ENCODE data around the gene DMRTB1. TPM values are rescaled to one million over a fixed set of nuclear protein-coding genes. Genes with fewer than 3 reads are reported as not detected.

The DMRTB1 gene
- total and polyA plus RNA-seq, 2 of the 8 experiments (the other 6 are each of a cell fraction or from before 2014, with no cell fraction given): 0.06 to 0.35 TPM

DNA sequence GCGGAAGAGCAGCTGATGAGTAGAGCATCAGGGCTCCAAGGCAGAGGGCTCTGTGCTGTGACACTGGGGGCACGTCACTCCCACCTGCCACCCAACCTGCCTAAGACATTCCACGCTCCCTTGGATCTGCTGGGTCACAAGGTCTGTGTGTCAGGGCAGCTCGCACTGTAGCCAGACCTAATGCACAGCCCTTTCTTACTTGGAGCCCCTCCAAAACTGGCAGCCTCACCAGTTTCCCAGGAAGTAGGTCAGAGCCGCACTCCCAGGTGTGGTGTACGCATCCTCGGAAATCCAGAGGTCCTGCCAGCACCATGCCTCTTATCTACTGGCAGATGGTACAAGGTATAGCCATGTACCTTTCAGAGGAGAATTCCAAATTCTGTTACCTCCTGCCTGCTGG lies 22.3 kb downstream of the DMRTB1 start (continued):
- TF ChIP-seq ZNF274 (IDR thresholded peaks at IDR 0.05; ENCODE audit: borderline replicate concordance, extremely low read depth, low read length): no peak
- TF ChIP-seq RBBP5 (IDR thresholded peaks at IDR 0.05; ENCODE audit: borderline replicate concordance, low read depth, low read length): no peak
- TF ChIP-seq, protein P1, sequence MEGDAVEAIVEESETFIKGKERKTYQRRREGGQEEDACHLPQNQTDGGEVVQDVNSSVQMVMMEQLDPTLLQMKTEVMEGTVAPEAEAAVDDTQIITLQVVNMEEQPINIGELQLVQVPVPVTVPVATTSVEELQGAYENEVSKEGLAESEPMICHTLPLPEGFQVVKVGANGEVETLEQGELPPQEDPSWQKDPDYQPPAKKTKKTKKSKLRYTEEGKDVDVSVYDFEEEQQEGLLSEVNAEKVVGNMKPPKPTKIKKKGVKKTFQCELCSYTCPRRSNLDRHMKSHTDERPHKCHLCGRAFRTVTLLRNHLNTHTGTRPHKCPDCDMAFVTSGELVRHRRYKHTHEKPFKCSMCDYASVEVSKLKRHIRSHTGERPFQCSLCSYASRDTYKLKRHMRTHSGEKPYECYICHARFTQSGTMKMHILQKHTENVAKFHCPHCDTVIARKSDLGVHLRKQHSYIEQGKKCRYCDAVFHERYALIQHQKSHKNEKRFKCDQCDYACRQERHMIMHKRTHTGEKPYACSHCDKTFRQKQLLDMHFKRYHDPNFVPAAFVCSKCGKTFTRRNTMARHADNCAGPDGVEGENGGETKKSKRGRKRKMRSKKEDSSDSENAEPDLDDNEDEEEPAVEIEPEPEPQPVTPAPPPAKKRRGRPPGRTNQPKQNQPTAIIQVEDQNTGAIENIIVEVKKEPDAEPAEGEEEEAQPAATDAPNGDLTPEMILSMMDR (IDR thresholded peaks at IDR 0.05; ENCODE audit: control extremely low read depth in 1 of 3, insufficient read depth in 1 of 3, low read depth in 1 of 3, low read length in 3 of 3): no peak
- TF ChIP-seq, protein P2, sequence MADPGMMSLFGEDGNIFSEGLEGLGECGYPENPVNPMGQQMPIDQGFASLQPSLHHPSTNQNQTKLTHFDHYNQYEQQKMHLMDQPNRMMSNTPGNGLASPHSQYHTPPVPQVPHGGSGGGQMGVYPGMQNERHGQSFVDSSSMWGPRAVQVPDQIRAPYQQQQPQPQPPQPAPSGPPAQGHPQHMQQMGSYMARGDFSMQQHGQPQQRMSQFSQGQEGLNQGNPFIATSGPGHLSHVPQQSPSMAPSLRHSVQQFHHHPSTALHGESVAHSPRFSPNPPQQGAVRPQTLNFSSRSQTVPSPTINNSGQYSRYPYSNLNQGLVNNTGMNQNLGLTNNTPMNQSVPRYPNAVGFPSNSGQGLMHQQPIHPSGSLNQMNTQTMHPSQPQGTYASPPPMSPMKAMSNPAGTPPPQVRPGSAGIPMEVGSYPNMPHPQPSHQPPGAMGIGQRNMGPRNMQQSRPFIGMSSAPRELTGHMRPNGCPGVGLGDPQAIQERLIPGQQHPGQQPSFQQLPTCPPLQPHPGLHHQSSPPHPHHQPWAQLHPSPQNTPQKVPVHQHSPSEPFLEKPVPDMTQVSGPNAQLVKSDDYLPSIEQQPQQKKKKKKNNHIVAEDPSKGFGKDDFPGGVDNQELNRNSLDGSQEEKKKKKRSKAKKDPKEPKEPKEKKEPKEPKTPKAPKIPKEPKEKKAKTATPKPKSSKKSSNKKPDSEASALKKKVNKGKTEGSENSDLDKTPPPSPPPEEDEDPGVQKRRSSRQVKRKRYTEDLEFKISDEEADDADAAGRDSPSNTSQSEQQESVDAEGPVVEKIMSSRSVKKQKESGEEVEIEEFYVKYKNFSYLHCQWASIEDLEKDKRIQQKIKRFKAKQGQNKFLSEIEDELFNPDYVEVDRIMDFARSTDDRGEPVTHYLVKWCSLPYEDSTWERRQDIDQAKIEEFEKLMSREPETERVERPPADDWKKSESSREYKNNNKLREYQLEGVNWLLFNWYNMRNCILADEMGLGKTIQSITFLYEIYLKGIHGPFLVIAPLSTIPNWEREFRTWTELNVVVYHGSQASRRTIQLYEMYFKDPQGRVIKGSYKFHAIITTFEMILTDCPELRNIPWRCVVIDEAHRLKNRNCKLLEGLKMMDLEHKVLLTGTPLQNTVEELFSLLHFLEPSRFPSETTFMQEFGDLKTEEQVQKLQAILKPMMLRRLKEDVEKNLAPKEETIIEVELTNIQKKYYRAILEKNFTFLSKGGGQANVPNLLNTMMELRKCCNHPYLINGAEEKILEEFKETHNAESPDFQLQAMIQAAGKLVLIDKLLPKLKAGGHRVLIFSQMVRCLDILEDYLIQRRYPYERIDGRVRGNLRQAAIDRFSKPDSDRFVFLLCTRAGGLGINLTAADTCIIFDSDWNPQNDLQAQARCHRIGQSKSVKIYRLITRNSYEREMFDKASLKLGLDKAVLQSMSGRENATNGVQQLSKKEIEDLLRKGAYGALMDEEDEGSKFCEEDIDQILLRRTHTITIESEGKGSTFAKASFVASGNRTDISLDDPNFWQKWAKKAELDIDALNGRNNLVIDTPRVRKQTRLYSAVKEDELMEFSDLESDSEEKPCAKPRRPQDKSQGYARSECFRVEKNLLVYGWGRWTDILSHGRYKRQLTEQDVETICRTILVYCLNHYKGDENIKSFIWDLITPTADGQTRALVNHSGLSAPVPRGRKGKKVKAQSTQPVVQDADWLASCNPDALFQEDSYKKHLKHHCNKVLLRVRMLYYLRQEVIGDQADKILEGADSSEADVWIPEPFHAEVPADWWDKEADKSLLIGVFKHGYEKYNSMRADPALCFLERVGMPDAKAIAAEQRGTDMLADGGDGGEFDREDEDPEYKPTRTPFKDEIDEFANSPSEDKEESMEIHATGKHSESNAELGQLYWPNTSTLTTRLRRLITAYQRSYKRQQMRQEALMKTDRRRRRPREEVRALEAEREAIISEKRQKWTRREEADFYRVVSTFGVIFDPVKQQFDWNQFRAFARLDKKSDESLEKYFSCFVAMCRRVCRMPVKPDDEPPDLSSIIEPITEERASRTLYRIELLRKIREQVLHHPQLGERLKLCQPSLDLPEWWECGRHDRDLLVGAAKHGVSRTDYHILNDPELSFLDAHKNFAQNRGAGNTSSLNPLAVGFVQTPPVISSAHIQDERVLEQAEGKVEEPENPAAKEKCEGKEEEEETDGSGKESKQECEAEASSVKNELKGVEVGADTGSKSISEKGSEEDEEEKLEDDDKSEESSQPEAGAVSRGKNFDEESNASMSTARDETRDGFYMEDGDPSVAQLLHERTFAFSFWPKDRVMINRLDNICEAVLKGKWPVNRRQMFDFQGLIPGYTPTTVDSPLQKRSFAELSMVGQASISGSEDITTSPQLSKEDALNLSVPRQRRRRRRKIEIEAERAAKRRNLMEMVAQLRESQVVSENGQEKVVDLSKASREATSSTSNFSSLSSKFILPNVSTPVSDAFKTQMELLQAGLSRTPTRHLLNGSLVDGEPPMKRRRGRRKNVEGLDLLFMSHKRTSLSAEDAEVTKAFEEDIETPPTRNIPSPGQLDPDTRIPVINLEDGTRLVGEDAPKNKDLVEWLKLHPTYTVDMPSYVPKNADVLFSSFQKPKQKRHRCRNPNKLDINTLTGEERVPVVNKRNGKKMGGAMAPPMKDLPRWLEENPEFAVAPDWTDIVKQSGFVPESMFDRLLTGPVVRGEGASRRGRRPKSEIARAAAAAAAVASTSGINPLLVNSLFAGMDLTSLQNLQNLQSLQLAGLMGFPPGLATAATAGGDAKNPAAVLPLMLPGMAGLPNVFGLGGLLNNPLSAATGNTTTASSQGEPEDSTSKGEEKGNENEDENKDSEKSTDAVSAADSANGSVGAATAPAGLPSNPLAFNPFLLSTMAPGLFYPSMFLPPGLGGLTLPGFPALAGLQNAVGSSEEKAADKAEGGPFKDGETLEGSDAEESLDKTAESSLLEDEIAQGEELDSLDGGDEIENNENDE (IDR thresholded peaks at IDR 0.05; ENCODE audit: insufficient replicate concordance, low read length): no peak
- TF ChIP-seq ASH2L (IDR thresholded peaks at IDR 0.05; ENCODE audit: low read length): no peak
- no peak for TF ChIP-seq CREB1 (IDR thresholded peaks at IDR 0.05)
- TF ChIP-seq CBX5 (IDR thresholded peaks at IDR 0.05; ENCODE audit: low read depth, low read length): no peak
